ENCODE results near the gene UNC80. TPM values are rescaled to one million over a fixed set of nuclear protein-coding genes. Genes with fewer than 3 reads are reported as not detected.

Gene UNC80
- total RNA-seq, 2 donors from 2014 or later = not detected

- H3K27me3 Mint-ChIP-seq (ENCODE audit: low read depth) = no peaks in the 10 kb centered on the region
Measured at GRCh38 chr2:209824391-209824790, 52.8 kb downstream of the UNC80 start.

GRCh38 chr2:209830722-209831465 is 59.3 kb downstream of the UNC80 start:
- no peak for ATAC-seq (replicated peaks in 1 of 2)
- no peaks in the 10 kb centered on the region for H3K36me3 Mint-ChIP-seq (ENCODE audit: insufficient read depth in 2 of 2)
- DNase-seq = no peak
- no peaks in the 10 kb centered on the region for H3K4me1 Mint-ChIP-seq (ENCODE audit: low read depth)
- H3K4me3 Mint-ChIP-seq = no peak overlapping the region
- no peak overlapping the region for H3K27ac Mint-ChIP-seq
- H3K27me3 Mint-ChIP-seq (ENCODE audit: low read depth) = no peaks in the 10 kb centered on the region
- H3K9me3 Mint-ChIP-seq = no peaks in the 10 kb centered on the region

More at GRCh38 chr2:209824391-209824790, 52.8 kb downstream of the UNC80 start:
- Mint-ChIP-seq H3K9me3 (peaks cover 0 to 3% of the 10 kb centered on the region in 2 donors), H3K4me1 (ENCODE audit: low read depth) (no peaks in the 10 kb centered on the region), H3K36me3 (ENCODE audit: insufficient read depth in 2 of 2) (no peaks in the 10 kb centered on the region), H3K27ac (no peak overlapping the region), H3K4me3 (no peak overlapping the region)
- ATAC-seq (replicated peaks in 1 of 2) (no peak), DNase-seq (no peak)

GRCh38 chr2:209834767-209835166 is 63.1 kb downstream of the UNC80 start:
- no peak for ATAC-seq (replicated peaks in 1 of 2)
- no peaks in the 10 kb centered on the region for H3K4me1 Mint-ChIP-seq (ENCODE audit: low read depth)
- no peaks in the 10 kb centered on the region for H3K9me3 Mint-ChIP-seq

GRCh38 chr2:209840434-209840833 is 68.8 kb downstream of the UNC80 start:
- ATAC-seq (replicated peaks in 1 of 2) (no peak), DNase-seq (no peak)
- Mint-ChIP-seq H3K4me1 (ENCODE audit: low read depth) (no peaks in the 10 kb centered on the region), H3K27me3 (ENCODE audit: low read depth) (no peaks in the 10 kb centered on the region), H3K36me3 (ENCODE audit: insufficient read depth in 2 of 2) (no peaks in the 10 kb centered on the region), H3K27ac (no peak overlapping the region), H3K9me3 (peaks cover 0 to 2% of the 10 kb centered on the region in 2 donors), H3K4me3 (no peak overlapping the region)

More at GRCh38 chr2:209834767-209835166, 63.1 kb downstream of the UNC80 start:
- DNase-seq = no peak
- Mint-ChIP-seq H3K27me3 (ENCODE audit: low read depth) (no peaks in the 10 kb centered on the region), H3K27ac (no peak overlapping the region), H3K36me3 (ENCODE audit: insufficient read depth in 2 of 2) (no peaks in the 10 kb centered on the region), H3K4me3 (no peak overlapping the region)

GRCh38 chr2:209845666-209846065 is 74.0 kb downstream of the UNC80 start:
- no peaks in the 10 kb centered on the region for H3K27me3 Mint-ChIP-seq (ENCODE audit: low read depth)
- no peaks in the 10 kb centered on the region for H3K4me1 Mint-ChIP-seq (ENCODE audit: low read depth)
- no peak for ATAC-seq (replicated peaks in 1 of 2)
- H3K36me3 Mint-ChIP-seq (ENCODE audit: insufficient read depth in 2 of 2) = no peaks in the 10 kb centered on the region
- no peak overlapping the region for H3K27ac Mint-ChIP-seq
- H3K9me3 Mint-ChIP-seq = no peaks in the 10 kb centered on the region
- DNase-seq = no peak
- H3K4me3 Mint-ChIP-seq = no peak overlapping the region

- Mint-ChIP-seq H3K4me1 (ENCODE audit: low read depth) (no peaks in the 10 kb centered on the region), H3K27ac (no peak overlapping the region), H3K27me3 (ENCODE audit: low read depth) (no peaks in the 10 kb centered on the region), H3K9me3 (peaks cover 6% of the 10 kb centered on the region in 2 donors), H3K4me3 (no peak overlapping the region), H3K36me3 (ENCODE audit: insufficient read depth in 2 of 2) (no peaks in the 10 kb centered on the region)
- ATAC-seq (replicated peaks in 1 of 2) (no peak), DNase-seq (no peak)
Measured at GRCh38 chr2:209864716-209865295, 93.2 kb downstream of the UNC80 start.

- ATAC-seq (replicated peaks in 1 of 2) (no peak), DNase-seq (no peak)
- H3K27me3 Mint-ChIP-seq (ENCODE audit: low read depth) = no peaks in the 10 kb centered on the region
- H3K36me3 Mint-ChIP-seq (ENCODE audit: insufficient read depth in 2 of 2) = no peaks in the 10 kb centered on the region
- H3K27ac Mint-ChIP-seq = no peak overlapping the region
- no peaks in the 10 kb centered on the region for H3K4me1 Mint-ChIP-seq (ENCODE audit: low read depth)
- H3K4me3 Mint-ChIP-seq = no peak overlapping the region
- peaks cover under 1 to 3% of the 10 kb centered on the region in 2 donors for H3K9me3 Mint-ChIP-seq
Measured at GRCh38 chr2:209868271-209868994, 96.8 kb downstream of the UNC80 start.

- H3K4me1 Mint-ChIP-seq (ENCODE audit: low read depth) = no peaks in the 10 kb centered on the region
- peaks cover 5% of the 10 kb centered on the region for H3K27me3 Mint-ChIP-seq (ENCODE audit: low read depth)
- no peak overlapping the region for H3K4me3 Mint-ChIP-seq
- H3K27ac Mint-ChIP-seq = no peak overlapping the region
- peaks cover 0 to 1% of the 10 kb centered on the region in 2 donors for H3K9me3 Mint-ChIP-seq
- no peaks in the 10 kb centered on the region for H3K36me3 Mint-ChIP-seq (ENCODE audit: insufficient read depth in 2 of 2)
- ATAC-seq (replicated peaks in 1 of 2) = no peak
- no peak for DNase-seq
Measured at GRCh38 chr2:209870067-209870466, 98.4 kb downstream of the UNC80 start.

- DNase-seq (no peak), ATAC-seq (replicated peaks in 1 of 2) (no peak)
- H3K27ac Mint-ChIP-seq = no peak overlapping the region
- no peak overlapping the region for H3K4me3 Mint-ChIP-seq
- no peaks in the 10 kb centered on the region for H3K9me3 Mint-ChIP-seq
- no peaks in the 10 kb centered on the region for H3K36me3 Mint-ChIP-seq (ENCODE audit: insufficient read depth in 2 of 2)
- H3K27me3 Mint-ChIP-seq (ENCODE audit: low read depth) = peaks cover 14% of the 10 kb centered on the region
- no peaks in the 10 kb centered on the region for H3K4me1 Mint-ChIP-seq (ENCODE audit: low read depth)
Measured at GRCh38 chr2:209872675-209873074, 101.0 kb downstream of the UNC80 start.

- H3K9me3 Mint-ChIP-seq = no peaks in the 10 kb centered on the region
- H3K36me3 Mint-ChIP-seq (ENCODE audit: insufficient read depth in 2 of 2) = no peaks in the 10 kb centered on the region
- ATAC-seq (replicated peaks in 1 of 2) = no peak
- H3K4me1 Mint-ChIP-seq (ENCODE audit: low read depth) = no peaks in the 10 kb centered on the region
- no peak overlapping the region for H3K4me3 Mint-ChIP-seq
- peaks cover 14% of the 10 kb centered on the region for H3K27me3 Mint-ChIP-seq (ENCODE audit: low read depth)
- H3K27ac Mint-ChIP-seq = no peak overlapping the region
- no peak for DNase-seq
Measured at GRCh38 chr2:209875270-209875669, 103.6 kb downstream of the UNC80 start.

- H3K9me3 Mint-ChIP-seq = no peaks in the 10 kb centered on the region
- H3K4me1 Mint-ChIP-seq (ENCODE audit: low read depth) = no peaks in the 10 kb centered on the region
- H3K27me3 Mint-ChIP-seq (ENCODE audit: low read depth) = peaks cover 14% of the 10 kb centered on the region
- ATAC-seq (replicated peaks in 1 of 2) = no peak
- no peak overlapping the region for H3K27ac Mint-ChIP-seq
- H3K4me3 Mint-ChIP-seq = no peak overlapping the region
- no peak for DNase-seq
- H3K36me3 Mint-ChIP-seq (ENCODE audit: insufficient read depth in 2 of 2) = no peaks in the 10 kb centered on the region
Measured at GRCh38 chr2:209876211-209876610, 104.6 kb downstream of the UNC80 start.

- Mint-ChIP-seq H3K27ac (no peak overlapping the region), H3K4me3 (no peak overlapping the region), H3K9me3 (no peaks in the 10 kb centered on the region), H3K36me3 (ENCODE audit: insufficient read depth in 2 of 2) (no peaks in the 10 kb centered on the region), H3K4me1 (ENCODE audit: low read depth) (no peaks in the 10 kb centered on the region), H3K27me3 (ENCODE audit: low read depth) (peaks cover 14% of the 10 kb centered on the region)
- ATAC-seq (replicated peaks in 1 of 2) = no peak
- no peak for DNase-seq
Measured at GRCh38 chr2:209878701-209879100, 107.1 kb downstream of the UNC80 start.

GRCh38 chr2:209900638-209901037 is 129.0 kb downstream of the UNC80 start:
- no peak overlapping the region for H3K4me3 Mint-ChIP-seq
- H3K27me3 Mint-ChIP-seq (ENCODE audit: low read depth) = no peaks in the 10 kb centered on the region
- no peak overlapping the region for H3K27ac Mint-ChIP-seq
- ATAC-seq (replicated peaks in 1 of 2) (no peak), DNase-seq (no peak)
- H3K4me1 Mint-ChIP-seq (ENCODE audit: low read depth) = no peaks in the 10 kb centered on the region
- H3K9me3 Mint-ChIP-seq = peaks cover 0 to 2% of the 10 kb centered on the region in 2 donors
- H3K36me3 Mint-ChIP-seq (ENCODE audit: insufficient read depth in 2 of 2) = no peaks in the 10 kb centered on the region

All from activated T-cell treated with anti-CD3 and anti-CD28 coated beads, Interleukin-2, amount 50 U/mL, for 72 hours (primary cell).